H9 (cell line): Measurements from ENCODE around the gene SHOC1. TPM values are rescaled to one million over a fixed set of nuclear protein-coding genes. Genes with fewer than 3 reads are reported as not detected.

ENCODE experiments used
- DNase-seq: peaks from one replicate; pipeline ENCODE4 v3.0.0-alpha.2; 2017
- H2AFZ ChIP-seq: one replicate; pipeline ENCODE4 v1.6.1; 2013; ENCODE audit warnings: mild to moderate bottlenecking, low read length, control low read depth, moderate library complexity
- H2AK5ac ChIP-seq: 2 replicates; pipeline ENCODE4 v1.6.1; 2013; ENCODE audit warnings: low read length, control low read depth, mixed read lengths; ENCODE audit not compliant: insufficient read length
- H2BK120ac ChIP-seq: one replicate; pipeline ENCODE4 v1.6.1; 2013; ENCODE audit warnings: low read depth, mild to moderate bottlenecking, low read length, control low read depth, inconsistent platforms; ENCODE audit not compliant: poor library complexity, severe bottlenecking
- H2BK12ac ChIP-seq: 2 replicates; pipeline ENCODE4 v1.6.1; 2013; ENCODE audit warnings: low read length, control low read depth, mixed read lengths, low read depth; ENCODE audit not compliant: insufficient read length
- H2BK15ac ChIP-seq: 2 replicates; pipeline ENCODE4 v1.6.1; 2013; ENCODE audit warnings: low read depth, low read length, control low read depth
- H2BK20ac ChIP-seq: one replicate; pipeline ENCODE4 v1.6.1; 2013; ENCODE audit warnings: low read depth, mild to moderate bottlenecking, low read length, control low read depth, inconsistent platforms; ENCODE audit not compliant: poor library complexity, severe bottlenecking
- H2BK5ac ChIP-seq: 2 replicates; pipeline ENCODE4 v1.6.1; 2013; ENCODE audit warnings: low read length, control low read depth, mixed read lengths; ENCODE audit not compliant: insufficient read length
- H3K14ac ChIP-seq: 2 replicates; pipeline ENCODE4 v1.6.1; 2013; ENCODE audit warnings: low read length, control low read depth; ENCODE audit not compliant: insufficient read depth
- H3K18ac ChIP-seq: 2 replicates; pipeline ENCODE4 v1.6.1; 2013; ENCODE audit warnings: low read depth, mild to moderate bottlenecking, mixed read lengths, low read length, control low read depth; ENCODE audit not compliant: insufficient read length
- H3K23ac ChIP-seq: 2 replicates; pipeline ENCODE4 v1.6.1; 2013; ENCODE audit warnings: low read length, control low read depth, mixed read lengths, low read depth; ENCODE audit not compliant: insufficient read length
- H3K23me2 ChIP-seq: 2 replicates; pipeline ENCODE4 v1.6.1; 2013; ENCODE audit warnings: low read depth, mild to moderate bottlenecking, mixed read lengths, low read length, control low read depth; ENCODE audit not compliant: insufficient read length, poor library complexity, severe bottlenecking
- H3K27ac ChIP-seq: 2 replicates; pipeline ENCODE4 v1.5.1; 2013; ENCODE audit warnings: low read length, control low read depth, mixed read lengths, low read depth; ENCODE audit not compliant: insufficient read length
- H3K27me3 ChIP-seq: 2 replicates; pipeline ENCODE4 v1.6.1; 2013; ENCODE audit warnings: low read length, control low read depth, inconsistent platforms; ENCODE audit not compliant: insufficient read depth
- H3K4ac ChIP-seq: 2 replicates; pipeline ENCODE4 v1.6.1; 2013; ENCODE audit warnings: low read depth, mild to moderate bottlenecking, control low read depth, inconsistent platforms, low read length, moderate library complexity
- H3K4me1 ChIP-seq: 2 replicates; pipeline ENCODE4 v1.6.1; 2013; ENCODE audit warnings: low read length, control low read depth, inconsistent platforms; ENCODE audit not compliant: insufficient read depth
- H3K4me2 ChIP-seq: 2 replicates; pipeline ENCODE4 v1.6.1; 2013; ENCODE audit warnings: low read length, control low read depth, mixed read lengths; ENCODE audit not compliant: insufficient read length, insufficient read depth
- H3K56ac ChIP-seq: 2 replicates; pipeline ENCODE4 v1.6.1; 2013; ENCODE audit warnings: low read depth, mild to moderate bottlenecking, mixed read lengths, low read length, control low read depth; ENCODE audit not compliant: insufficient read length
- H3K79me1 ChIP-seq: 2 replicates; pipeline ENCODE4 v1.6.1; 2013; ENCODE audit warnings: low read depth, mild to moderate bottlenecking, moderate library complexity, low read length, control low read depth, inconsistent platforms; ENCODE audit not compliant: insufficient read depth, poor library complexity, severe bottlenecking
- H3K79me2 ChIP-seq: 2 replicates; pipeline ENCODE4 v1.6.1; 2013; ENCODE audit warnings: low read length, control low read depth, inconsistent platforms; ENCODE audit not compliant: insufficient read depth
- H3K9ac ChIP-seq: 2 replicates; pipeline ENCODE4 v1.6.1; 2013; ENCODE audit warnings: low read length, control low read depth, mixed read lengths; ENCODE audit not compliant: insufficient read length; ENCODE audit errors: extremely low read depth
- H3K9me3 ChIP-seq: one replicate; pipeline ENCODE4 v1.6.1; 2013; ENCODE audit warnings: low read depth, low read length, inconsistent platforms; ENCODE audit not compliant: control insufficient read depth
- H3T11ph ChIP-seq: one replicate; pipeline ENCODE4 v1.6.1; 2013; ENCODE audit warnings: mild to moderate bottlenecking, low read length, control low read depth, inconsistent platforms
- H4K20me1 ChIP-seq: one replicate; pipeline ENCODE4 v1.6.1; 2013; ENCODE audit not compliant: control insufficient read depth, insufficient read length, insufficient read depth
- H4K5ac ChIP-seq: 2 replicates; pipeline ENCODE4 v1.6.1; 2013; ENCODE audit warnings: low read depth, mild to moderate bottlenecking, mixed read lengths, low read length, control low read depth; ENCODE audit not compliant: insufficient read length
- H4K8ac ChIP-seq: replicated peaks from 2 replicates; pipeline ENCODE4 v1.6.1; 2013; ENCODE audit warnings: low read length, control low read depth, mixed read lengths, low read depth; ENCODE audit not compliant: insufficient read length
- H4K91ac ChIP-seq: 2 replicates; pipeline ENCODE4 v1.6.1; 2013; ENCODE audit warnings: low read depth, mild to moderate bottlenecking, moderate library complexity, mixed read lengths, low read length, control low read depth; ENCODE audit not compliant: insufficient read length
- H3K27ac Mint-ChIP-seq, 3 experiments: 2 replicates in 2 of 3; 3 replicates in 1 of 3; pipeline ENCODE4 v1.8.0; 2020 to 2021; ENCODE audit warnings: mixed read lengths in 3 of 3, mild to moderate bottlenecking in 1 of 3, moderate library complexity in 1 of 3
- H3K27me3 Mint-ChIP-seq: 2 replicates; pipeline ENCODE4 v1.8.0; 2021; ENCODE audit warnings: low read depth, mild to moderate bottlenecking, moderate library complexity, mixed read lengths
- H3K36me3 Mint-ChIP-seq, 3 experiments: 2 replicates in 2 of 3; 3 replicates in 1 of 3; pipeline ENCODE4 v1.8.0; 2020 to 2021; ENCODE audit warnings: low read depth in 3 of 3, mixed read lengths in 3 of 3; ENCODE audit not compliant: insufficient read depth in 1 of 3
- H3K4me1 Mint-ChIP-seq, 2 experiments: 2 replicates each; pipeline ENCODE4 v1.8.0; 2020; ENCODE audit warnings: mixed read lengths in 2 of 2
- H3K4me3 Mint-ChIP-seq, 2 experiments: 2 replicates in 1 of 2; 3 replicates in 1 of 2; pipeline ENCODE4 v1.8.0; 2020 to 2021; ENCODE audit warnings: mild to moderate bottlenecking in 2 of 2, mixed read lengths in 2 of 2, moderate library complexity in 1 of 2
- H3K9me3 Mint-ChIP-seq, 2 experiments: 2 replicates in 1 of 2; 3 replicates in 1 of 2; pipeline ENCODE4 v1.8.0; 2020; ENCODE audit warnings: mild to moderate bottlenecking in 2 of 2, mixed read lengths in 2 of 2, moderate library complexity in 1 of 2
- CTCF ChIP-seq: fragments of 200-600 bp; sonication (generic); conservative IDR thresholded peaks from 3 replicates; pipeline ENCODE4 v1.8.0; 2021; ENCODE audit warnings: antibody characterized with exemption, mild to moderate bottlenecking
- total RNA-seq: library from RNA; stranded (reverse); gene quantifications from 2 replicates; pipeline ENCODE4 v1.2.1, GENCODE V29; 2021

SHOC1 gene
- total RNA-seq, 1 experiment from 2014 or later: not detected

GRCh38 chr9:111798786-111799185 lies 4.0 kb upstream of the SHOC1 start:
- H4K5ac ChIP-seq: no peak overlapping the region
- Mint-ChIP-seq H3K27ac (no peak overlapping the region), H3K27me3 (no peaks in the 10 kb centered on the region; the same call in 1 of the 2 replicates), H3K4me1 (no peaks in the 10 kb centered on the region), H3K4me3 (no peak overlapping the region), H3K9me3 (no peaks in the 10 kb centered on the region; a peak in 1 of 5 replicates), H3K36me3 (no peaks in the 10 kb centered on the region)
- no peak overlapping the region for H3K18ac ChIP-seq
- H3K9ac ChIP-seq: no peak overlapping the region
- H3K27me3 ChIP-seq: no peaks in the 10 kb centered on the region
- H3K4me1 ChIP-seq: no peaks in the 10 kb centered on the region
- no peak overlapping the region for H3K23ac ChIP-seq
- H3K27ac ChIP-seq: no peak overlapping the region
- H3K4me2 ChIP-seq: no peak overlapping the region
- no peak overlapping the region for H3K56ac ChIP-seq
- H3K4ac ChIP-seq: no peak overlapping the region
- H3K9me3 ChIP-seq: no peaks in the 10 kb centered on the region
- TF ChIP-seq CTCF: no peak
- no peak overlapping the region for H2BK20ac ChIP-seq
- no peak overlapping the region for H3K14ac ChIP-seq
- no peak overlapping the region for H2BK5ac ChIP-seq
- no peak overlapping the region for H2BK120ac ChIP-seq
- no peaks in the 10 kb centered on the region for H3K79me1 ChIP-seq
- no peak overlapping the region for H4K8ac ChIP-seq
- H4K91ac ChIP-seq: no peak overlapping the region
- no peak overlapping the region for H3T11ph ChIP-seq
- no peaks in the 10 kb centered on the region for H4K20me1 ChIP-seq
- H3K23me2 ChIP-seq: no peaks in the 10 kb centered on the region
- no peak overlapping the region for H2AFZ ChIP-seq
- DNase-seq: no peak
- H2BK15ac ChIP-seq: no peak overlapping the region
- no peaks in the 10 kb centered on the region for H3K79me2 ChIP-seq
- no peak overlapping the region for H2BK12ac ChIP-seq
- H2AK5ac ChIP-seq: no peak overlapping the region
